Measurements from ENCODE around the gene TGM1.

The TGM1 gene

DNA sequence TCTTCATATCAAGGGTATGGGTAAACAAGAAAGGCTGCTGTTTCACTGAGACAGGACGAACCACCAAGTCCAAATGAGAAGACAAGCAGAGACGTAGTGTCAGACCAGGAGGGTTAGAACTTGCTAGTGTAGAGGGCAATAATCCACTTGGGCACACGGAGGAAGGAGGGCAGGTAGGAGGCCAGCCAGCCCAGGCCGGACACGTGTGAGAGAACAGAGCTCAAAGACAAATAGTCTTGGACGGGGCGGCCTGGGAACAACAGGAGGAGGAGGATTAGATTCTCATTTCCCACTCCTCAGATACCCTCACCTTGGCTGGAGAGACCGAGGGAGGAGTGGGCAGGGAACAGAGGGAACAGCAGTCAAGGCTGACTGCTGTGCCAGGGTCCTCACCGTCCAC, 27.8 kb upstream of the TGM1 start:
- DNase-seq (ENCODE audit: insufficient read length, low spot score): no peak
- FAIRE-seq: no peak
- TF ChIP-seq, protein P1, sequence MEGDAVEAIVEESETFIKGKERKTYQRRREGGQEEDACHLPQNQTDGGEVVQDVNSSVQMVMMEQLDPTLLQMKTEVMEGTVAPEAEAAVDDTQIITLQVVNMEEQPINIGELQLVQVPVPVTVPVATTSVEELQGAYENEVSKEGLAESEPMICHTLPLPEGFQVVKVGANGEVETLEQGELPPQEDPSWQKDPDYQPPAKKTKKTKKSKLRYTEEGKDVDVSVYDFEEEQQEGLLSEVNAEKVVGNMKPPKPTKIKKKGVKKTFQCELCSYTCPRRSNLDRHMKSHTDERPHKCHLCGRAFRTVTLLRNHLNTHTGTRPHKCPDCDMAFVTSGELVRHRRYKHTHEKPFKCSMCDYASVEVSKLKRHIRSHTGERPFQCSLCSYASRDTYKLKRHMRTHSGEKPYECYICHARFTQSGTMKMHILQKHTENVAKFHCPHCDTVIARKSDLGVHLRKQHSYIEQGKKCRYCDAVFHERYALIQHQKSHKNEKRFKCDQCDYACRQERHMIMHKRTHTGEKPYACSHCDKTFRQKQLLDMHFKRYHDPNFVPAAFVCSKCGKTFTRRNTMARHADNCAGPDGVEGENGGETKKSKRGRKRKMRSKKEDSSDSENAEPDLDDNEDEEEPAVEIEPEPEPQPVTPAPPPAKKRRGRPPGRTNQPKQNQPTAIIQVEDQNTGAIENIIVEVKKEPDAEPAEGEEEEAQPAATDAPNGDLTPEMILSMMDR (IDR thresholded peaks at IDR 0.05; ENCODE audit: insufficient read depth, missing control alignments): no peak

DNA sequence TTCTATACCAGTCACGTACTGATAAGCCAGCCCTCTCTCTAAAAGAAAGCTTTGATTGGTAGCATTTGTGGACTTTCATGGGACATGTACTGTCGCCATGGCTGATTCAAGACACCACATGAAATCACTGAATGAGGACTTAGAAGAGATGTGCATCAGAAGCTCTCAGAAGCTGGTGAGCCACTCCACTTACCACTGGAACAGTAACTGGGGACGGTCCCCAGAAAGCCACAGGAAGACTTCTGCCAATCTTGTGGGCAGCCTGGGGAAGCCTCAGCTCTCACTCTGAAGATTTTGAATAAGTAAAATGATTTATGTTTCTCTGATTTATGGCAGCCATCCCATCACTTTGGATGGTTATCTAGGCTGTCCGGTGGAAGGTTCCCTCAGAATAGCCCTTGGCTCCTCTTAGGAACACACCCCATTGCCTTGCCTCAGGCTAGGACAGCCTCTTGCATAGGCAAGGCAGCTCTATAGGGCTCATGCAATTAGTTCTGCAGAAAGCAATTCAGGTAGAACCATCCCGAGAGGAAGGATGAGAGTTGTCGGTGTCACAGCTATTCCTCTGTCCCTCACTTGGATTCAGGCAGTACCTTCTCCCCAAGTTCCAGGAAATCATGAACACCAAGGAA, 26.8 kb upstream of the TGM1 start:
- no peak for FAIRE-seq

DNA sequence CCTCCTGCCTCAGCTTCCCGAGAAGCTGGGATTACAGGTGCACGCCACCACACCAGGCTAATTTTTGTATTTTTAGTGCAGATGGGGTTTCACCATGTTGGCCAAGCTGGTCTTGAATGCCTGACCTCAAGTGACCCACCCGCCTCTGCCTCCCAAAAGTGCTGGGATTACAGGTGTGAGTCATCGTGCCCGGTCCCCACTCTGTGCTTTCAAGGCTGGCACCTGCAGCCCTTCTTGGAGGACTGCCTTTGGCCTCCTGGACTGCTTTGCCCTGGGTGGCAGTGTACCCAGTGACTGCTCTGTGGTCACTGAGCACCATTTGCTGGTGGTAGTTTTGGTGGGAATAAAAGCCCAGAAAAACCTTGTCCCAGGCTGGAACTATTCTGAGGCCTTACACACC, 24.0 kb upstream of the TGM1 start:
- TF ChIP-seq, protein P1 (IDR thresholded peaks at IDR 0.05; ENCODE audit: insufficient read depth, missing control alignments): no peak
- DNase-seq (ENCODE audit: insufficient read length, low spot score): no peak
- FAIRE-seq: no peak

More for the DNA sequence above, 26.8 kb upstream of the TGM1 start:
- no peak for DNase-seq (ENCODE audit: insufficient read length, low spot score)
- TF ChIP-seq, protein P1 (IDR thresholded peaks at IDR 0.05; ENCODE audit: insufficient read depth, missing control alignments): no peak

DNA sequence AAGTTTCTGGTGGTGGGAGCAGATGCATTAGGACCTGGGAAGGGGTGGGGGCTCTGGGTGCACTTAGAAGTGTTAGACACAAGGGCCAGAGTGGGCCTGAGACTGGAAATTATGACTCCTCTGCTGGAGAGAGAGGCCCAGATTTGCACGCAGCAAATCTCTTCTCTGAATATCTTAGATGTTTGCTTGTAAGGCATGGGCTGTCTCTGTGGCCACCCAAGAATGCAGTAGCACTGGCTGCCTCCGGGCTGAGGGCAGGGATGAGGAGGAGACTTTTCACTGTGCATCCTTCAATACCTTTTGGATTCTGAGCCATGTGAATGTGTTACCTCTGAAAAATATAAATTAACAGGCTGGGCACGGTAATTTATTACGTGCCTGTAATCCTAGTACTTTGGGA, 22.4 kb upstream of the TGM1 start:
- TF ChIP-seq, protein P1 (IDR thresholded peaks at IDR 0.05; ENCODE audit: insufficient read depth, missing control alignments): no peak
- no peak for DNase-seq (ENCODE audit: insufficient read length, low spot score)
- FAIRE-seq: no peak

DNA sequence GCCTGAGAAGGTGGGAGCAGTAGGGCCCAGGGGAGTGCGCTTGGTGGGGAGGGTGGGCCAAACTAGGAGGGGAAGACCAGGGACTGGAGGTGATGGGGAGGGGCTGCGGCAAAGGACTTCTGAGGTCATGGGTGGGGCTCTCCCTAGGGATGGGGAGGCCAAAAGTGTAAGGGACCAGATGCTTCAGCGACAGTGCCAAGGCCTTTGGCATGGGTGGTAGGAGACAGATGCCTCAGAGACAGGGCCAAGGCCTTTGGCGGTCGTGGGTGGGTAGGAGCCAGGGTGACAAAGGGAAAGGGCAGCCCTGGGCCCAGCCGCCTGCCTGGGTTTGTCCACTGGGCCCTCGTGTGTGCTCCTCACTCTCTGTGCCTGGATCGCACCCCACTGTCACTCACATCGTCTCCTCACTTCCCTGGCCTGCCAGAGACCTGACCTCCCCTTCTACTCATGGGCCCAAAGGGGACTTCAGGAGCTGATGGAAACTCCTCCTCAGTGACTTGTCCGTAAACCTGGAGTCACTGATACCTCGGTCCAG, 21.6 kb upstream of the TGM1 start:
- TF ChIP-seq, protein P1 (IDR thresholded peaks at IDR 0.05; ENCODE audit: insufficient read depth, missing control alignments): no peak
- FAIRE-seq: no peak
- DNase-seq (ENCODE audit: insufficient read length, low spot score): no peak

DNA sequence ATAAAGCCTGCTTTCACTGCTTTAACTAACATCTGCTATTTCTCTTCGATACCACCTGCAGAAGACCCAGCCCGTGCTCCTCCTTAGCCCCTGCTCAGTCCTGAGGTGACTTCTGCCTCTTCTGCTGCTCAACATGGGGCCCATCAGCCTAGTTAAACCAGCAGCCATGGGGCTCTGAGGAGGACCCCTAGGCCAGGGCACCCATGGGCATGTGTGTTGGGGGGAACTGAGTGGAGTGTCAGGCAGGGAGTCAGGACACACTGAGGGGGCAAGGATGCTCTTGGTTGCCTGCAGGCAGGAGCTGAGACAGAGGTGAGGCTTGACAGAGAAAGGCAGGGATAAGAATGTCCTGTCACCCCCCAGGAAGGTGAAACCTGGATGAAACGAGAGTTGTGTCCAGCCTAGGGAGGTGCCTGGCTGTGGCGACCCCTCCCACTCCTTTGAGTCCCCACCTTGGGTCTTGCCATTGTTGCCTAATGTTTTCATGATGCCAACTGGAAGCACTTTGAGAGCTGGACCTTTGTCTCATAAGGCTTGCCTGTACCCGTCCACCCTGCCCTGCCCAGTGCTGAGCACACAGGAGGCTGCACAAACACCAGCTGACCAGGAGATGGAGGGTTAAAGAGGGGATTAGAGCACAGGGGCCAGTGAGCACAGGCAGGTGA, 21.0 kb upstream of the TGM1 start:
- TF ChIP-seq, protein P1 (IDR thresholded peaks at IDR 0.05; ENCODE audit: insufficient read depth, missing control alignments): no peak
- DNase-seq (ENCODE audit: insufficient read length, low spot score) (no peak), FAIRE-seq (no peak)

DNA sequence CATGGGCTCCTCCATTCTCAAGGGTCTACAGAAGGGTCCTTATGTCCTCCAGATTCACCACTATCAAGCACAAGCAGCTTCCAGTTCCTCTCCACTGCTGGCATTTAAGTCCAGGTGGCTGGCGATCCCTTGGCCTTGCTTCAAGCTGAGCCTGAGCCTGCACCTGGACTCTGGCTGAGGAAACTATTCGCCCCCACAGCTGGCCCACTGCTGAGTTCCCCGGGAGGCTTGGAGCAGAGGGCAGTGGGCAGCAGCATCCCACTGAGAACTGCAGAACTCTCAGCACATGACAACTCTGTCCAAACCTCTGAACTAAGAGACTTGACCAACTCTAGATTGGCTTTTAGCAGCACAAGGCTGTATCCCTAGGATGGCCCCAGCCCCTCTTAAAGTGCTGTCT, 19.8 kb upstream of the TGM1 start:
- TF ChIP-seq, protein P1 (IDR thresholded peaks at IDR 0.05; ENCODE audit: insufficient read depth, missing control alignments): no peak
- DNase-seq (ENCODE audit: insufficient read length, low spot score): no peak
- FAIRE-seq: no peak

All from D721Med (cell line).